ENCODE measurements around the gene SNAI3. TPM values are rescaled to one million over a fixed set of nuclear protein-coding genes. Genes with fewer than 3 reads are reported as not detected.

SNAI3 gene
- total and polyA plus RNA-seq, 2 of the 8 experiments (the other 6 are each of a cell fraction or from before 2014, with no cell fraction given), result 8.5 to 13.3 TPM

DNA sequence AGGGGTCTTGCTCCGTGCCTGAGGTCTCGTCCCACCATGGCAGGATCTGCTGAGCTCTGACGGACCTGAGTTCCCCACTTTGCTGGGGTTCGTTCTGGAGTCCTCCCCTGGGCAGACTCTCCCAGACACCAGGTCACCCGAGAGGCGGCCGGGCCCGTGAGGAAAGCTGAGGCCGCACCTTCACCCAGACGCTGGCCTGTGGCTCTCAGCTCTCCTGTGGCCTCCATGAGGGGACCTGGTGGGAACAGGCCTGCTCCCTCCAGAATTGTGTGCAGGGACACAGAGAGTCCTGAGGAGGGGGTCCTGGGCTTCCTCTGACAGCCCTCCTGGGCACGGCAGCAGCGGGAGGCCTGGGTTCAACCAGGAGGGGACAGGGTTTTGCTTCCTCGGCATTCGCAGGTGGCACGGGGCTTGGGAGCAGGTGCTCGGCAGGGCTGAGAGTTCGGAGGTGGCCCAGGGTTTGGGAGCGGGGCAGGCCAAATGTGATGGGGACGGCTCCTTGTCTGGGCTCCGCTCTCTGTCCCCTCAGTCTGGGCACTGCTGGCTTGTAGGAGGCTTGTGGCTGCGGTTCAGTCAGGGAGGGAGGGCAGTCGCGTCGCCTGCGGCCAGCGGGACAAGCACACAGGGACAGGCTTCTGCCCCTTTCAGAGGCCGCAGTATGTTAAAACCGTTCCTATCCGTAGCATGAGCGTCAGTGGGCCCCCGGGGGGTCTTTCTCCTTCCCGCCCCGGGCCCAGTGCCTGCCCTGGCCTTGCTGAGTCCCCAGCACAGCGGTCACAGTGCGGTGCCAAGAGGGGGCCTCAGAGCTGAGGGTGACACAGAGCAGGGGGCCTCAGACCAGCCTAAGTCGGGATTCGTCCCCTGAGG, 8.1 kb upstream of the SNAI3 start (continued):
- TF ChIP-seq, protein P1, sequence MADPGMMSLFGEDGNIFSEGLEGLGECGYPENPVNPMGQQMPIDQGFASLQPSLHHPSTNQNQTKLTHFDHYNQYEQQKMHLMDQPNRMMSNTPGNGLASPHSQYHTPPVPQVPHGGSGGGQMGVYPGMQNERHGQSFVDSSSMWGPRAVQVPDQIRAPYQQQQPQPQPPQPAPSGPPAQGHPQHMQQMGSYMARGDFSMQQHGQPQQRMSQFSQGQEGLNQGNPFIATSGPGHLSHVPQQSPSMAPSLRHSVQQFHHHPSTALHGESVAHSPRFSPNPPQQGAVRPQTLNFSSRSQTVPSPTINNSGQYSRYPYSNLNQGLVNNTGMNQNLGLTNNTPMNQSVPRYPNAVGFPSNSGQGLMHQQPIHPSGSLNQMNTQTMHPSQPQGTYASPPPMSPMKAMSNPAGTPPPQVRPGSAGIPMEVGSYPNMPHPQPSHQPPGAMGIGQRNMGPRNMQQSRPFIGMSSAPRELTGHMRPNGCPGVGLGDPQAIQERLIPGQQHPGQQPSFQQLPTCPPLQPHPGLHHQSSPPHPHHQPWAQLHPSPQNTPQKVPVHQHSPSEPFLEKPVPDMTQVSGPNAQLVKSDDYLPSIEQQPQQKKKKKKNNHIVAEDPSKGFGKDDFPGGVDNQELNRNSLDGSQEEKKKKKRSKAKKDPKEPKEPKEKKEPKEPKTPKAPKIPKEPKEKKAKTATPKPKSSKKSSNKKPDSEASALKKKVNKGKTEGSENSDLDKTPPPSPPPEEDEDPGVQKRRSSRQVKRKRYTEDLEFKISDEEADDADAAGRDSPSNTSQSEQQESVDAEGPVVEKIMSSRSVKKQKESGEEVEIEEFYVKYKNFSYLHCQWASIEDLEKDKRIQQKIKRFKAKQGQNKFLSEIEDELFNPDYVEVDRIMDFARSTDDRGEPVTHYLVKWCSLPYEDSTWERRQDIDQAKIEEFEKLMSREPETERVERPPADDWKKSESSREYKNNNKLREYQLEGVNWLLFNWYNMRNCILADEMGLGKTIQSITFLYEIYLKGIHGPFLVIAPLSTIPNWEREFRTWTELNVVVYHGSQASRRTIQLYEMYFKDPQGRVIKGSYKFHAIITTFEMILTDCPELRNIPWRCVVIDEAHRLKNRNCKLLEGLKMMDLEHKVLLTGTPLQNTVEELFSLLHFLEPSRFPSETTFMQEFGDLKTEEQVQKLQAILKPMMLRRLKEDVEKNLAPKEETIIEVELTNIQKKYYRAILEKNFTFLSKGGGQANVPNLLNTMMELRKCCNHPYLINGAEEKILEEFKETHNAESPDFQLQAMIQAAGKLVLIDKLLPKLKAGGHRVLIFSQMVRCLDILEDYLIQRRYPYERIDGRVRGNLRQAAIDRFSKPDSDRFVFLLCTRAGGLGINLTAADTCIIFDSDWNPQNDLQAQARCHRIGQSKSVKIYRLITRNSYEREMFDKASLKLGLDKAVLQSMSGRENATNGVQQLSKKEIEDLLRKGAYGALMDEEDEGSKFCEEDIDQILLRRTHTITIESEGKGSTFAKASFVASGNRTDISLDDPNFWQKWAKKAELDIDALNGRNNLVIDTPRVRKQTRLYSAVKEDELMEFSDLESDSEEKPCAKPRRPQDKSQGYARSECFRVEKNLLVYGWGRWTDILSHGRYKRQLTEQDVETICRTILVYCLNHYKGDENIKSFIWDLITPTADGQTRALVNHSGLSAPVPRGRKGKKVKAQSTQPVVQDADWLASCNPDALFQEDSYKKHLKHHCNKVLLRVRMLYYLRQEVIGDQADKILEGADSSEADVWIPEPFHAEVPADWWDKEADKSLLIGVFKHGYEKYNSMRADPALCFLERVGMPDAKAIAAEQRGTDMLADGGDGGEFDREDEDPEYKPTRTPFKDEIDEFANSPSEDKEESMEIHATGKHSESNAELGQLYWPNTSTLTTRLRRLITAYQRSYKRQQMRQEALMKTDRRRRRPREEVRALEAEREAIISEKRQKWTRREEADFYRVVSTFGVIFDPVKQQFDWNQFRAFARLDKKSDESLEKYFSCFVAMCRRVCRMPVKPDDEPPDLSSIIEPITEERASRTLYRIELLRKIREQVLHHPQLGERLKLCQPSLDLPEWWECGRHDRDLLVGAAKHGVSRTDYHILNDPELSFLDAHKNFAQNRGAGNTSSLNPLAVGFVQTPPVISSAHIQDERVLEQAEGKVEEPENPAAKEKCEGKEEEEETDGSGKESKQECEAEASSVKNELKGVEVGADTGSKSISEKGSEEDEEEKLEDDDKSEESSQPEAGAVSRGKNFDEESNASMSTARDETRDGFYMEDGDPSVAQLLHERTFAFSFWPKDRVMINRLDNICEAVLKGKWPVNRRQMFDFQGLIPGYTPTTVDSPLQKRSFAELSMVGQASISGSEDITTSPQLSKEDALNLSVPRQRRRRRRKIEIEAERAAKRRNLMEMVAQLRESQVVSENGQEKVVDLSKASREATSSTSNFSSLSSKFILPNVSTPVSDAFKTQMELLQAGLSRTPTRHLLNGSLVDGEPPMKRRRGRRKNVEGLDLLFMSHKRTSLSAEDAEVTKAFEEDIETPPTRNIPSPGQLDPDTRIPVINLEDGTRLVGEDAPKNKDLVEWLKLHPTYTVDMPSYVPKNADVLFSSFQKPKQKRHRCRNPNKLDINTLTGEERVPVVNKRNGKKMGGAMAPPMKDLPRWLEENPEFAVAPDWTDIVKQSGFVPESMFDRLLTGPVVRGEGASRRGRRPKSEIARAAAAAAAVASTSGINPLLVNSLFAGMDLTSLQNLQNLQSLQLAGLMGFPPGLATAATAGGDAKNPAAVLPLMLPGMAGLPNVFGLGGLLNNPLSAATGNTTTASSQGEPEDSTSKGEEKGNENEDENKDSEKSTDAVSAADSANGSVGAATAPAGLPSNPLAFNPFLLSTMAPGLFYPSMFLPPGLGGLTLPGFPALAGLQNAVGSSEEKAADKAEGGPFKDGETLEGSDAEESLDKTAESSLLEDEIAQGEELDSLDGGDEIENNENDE (IDR thresholded peaks at IDR 0.05; ENCODE audit: insufficient replicate concordance, low read length), result no peak
- TF ChIP-seq CBX8 (IDR thresholded peaks at IDR 0.05; ENCODE audit: borderline replicate concordance, low read depth, low read length), result no peak
- TF ChIP-seq ASH2L (IDR thresholded peaks at IDR 0.05; ENCODE audit: low read length), result no peak
- TF ChIP-seq CTBP2 (IDR thresholded peaks at IDR 0.05; ENCODE audit: borderline replicate concordance, insufficient read depth, insufficient read length, low read length), result no peak
- TF ChIP-seq TAF1 (IDR thresholded peaks at IDR 0.05; ENCODE audit: low read depth, low read length), result no peak
- no peak for TF ChIP-seq BRCA1 (IDR thresholded peaks at IDR 0.05; ENCODE audit: low read depth, low read length)
- no peak for TF ChIP-seq RAD21 (IDR thresholded peaks at IDR 0.05 in 1 of 2, conservative IDR thresholded peaks at IDR 0.05 in 1 of 2; ENCODE audit: low read depth in 2 of 2, low read length in 2 of 2)
- TF ChIP-seq RBBP5 (IDR thresholded peaks at IDR 0.05; ENCODE audit: borderline replicate concordance, low read depth, low read length), result no peak

Measured in H1 (cell line).